Stomach (tissue), 9 donors: Measurements from ENCODE around the gene NLGN1. TPM values are rescaled to one million over a fixed set of nuclear protein-coding genes. Genes with fewer than 3 reads are reported as not detected.

Experiments
- DNase-seq, 2 donors: peaks; one replicate each; pipeline versions ENCODE4 v3.0.0 to v3.0.0-alpha.2; 2013 to 2019
- H3K27ac ChIP-seq, 5 donors: fragments of 200-600 bp in 4 of 5; sonication (generic) in 4 of 5; one replicate each; pipeline ENCODE4 v1.5.1; 2013 to 2019; ENCODE audit warnings: mild to moderate bottlenecking in 1 of 5, moderate library complexity in 1 of 5
- H3K27me3 ChIP-seq, 3 donors: fragments of 200-600 bp; sonication (generic); one replicate each; pipeline ENCODE4 v1.5.1; 2017 to 2019; ENCODE audit warnings: mixed run types in 1 of 3
- H3K36me3 ChIP-seq, 4 donors: fragments of 200-600 bp; sonication (generic); 1 replicate in 3 of 4; 2 replicates in 1 of 4; pipeline ENCODE4 v1.5.1; 2016 to 2019
- H3K4me1 ChIP-seq, 4 donors: fragments of 200-600 bp; sonication (generic); one replicate each; pipeline ENCODE4 v1.5.1; 2016 to 2019
- H3K4me3 ChIP-seq, 4 donors: fragments of 200-600 bp; sonication (generic) in 3 of 4; one replicate each; pipeline ENCODE4 v1.5.1; 2016 to 2019; ENCODE audit warnings: mild to moderate bottlenecking in 1 of 4
- H3K9me3 ChIP-seq, 4 donors: fragments of 200-600 bp; sonication (generic); one replicate each; pipeline ENCODE4 v1.5.1; 2016 to 2019
- EP300 ChIP-seq: sonication (generic); formaldehyde crosslinking; IDR thresholded peaks from one replicate; pipeline ENCODE4 v1.6.1; 2017; ENCODE audit warnings: antibody characterized with exemption
- POLR2A ChIP-seq, 4 donors: fragments of 450-650 bp; IDR thresholded peaks; one replicate each; pipeline ENCODE4 v1.6.1; 2016; ENCODE audit warnings: antibody characterized with exemption in 4 of 4, control low read depth in 2 of 4, mild to moderate bottlenecking in 1 of 4, moderate library complexity in 1 of 4
- POLR2AphosphoS5 ChIP-seq, 3 donors: sonication (generic); formaldehyde crosslinking; IDR thresholded peaks; one replicate each; pipeline ENCODE4 v1.6.1; 2016; ENCODE audit warnings: antibody characterized with exemption in 3 of 3
- WGBS, 5 donors: extraction: QIAGEN DNeasy Blood & Tissue Kit in 3 of 5; methylation state at CpG; one replicate each; pipeline versions ENCODE4 v1.1.5 to v1.1.7; 2013 to 2018; 5-methylcytosine and 5-hydroxymethylcytosine counted together
- intact Hi-C: fragments of 100-400 bp; cut with DNase I; formaldehyde crosslinking; loops from one replicate; pipeline ENCODE4 v1.15.1; 2023; ENCODE audit warnings: low total_unique reads
- polyA plus RNA-seq, 3 donors: library from polyadenylated mRNA; stranded (reverse); fragments of 200-250 nt; gene quantifications; one replicate each; pipeline ENCODE4 v1.2.3, GENCODE V29; 2013
- total RNA-seq, 5 donors: library from RNA; depleted of rRNA; stranded (reverse); fragments of >200 nt; gene quantifications; one replicate each; pipeline versions ENCODE4 v1.1.0 to v1.2.3, GENCODE V29; 2014 to 2016
- TF ChIP-seq, protein P1 (sequence below), 7 experiments: fragments of 450-650 bp in 4 of 7; fragments of 200-600 bp in 3 of 7; sonication (generic) in 3 of 7; IDR thresholded peaks; one replicate each; pipeline ENCODE4 v1.5.1; 2016 to 2019; ENCODE audit warnings: antibody characterized with exemption in 7 of 7, control low read depth in 2 of 7, mild to moderate bottlenecking in 1 of 7
- donor health status: healthy with polysubstance abuse.
- donor health status: Bipolar disorder and iron deficiency.
- donor health status: healthy.

NLGN1 gene
- total and polyA plus RNA-seq, 8 donors = 0.15 to 45.2 (median 4.8) TPM; not detected in 1

DNA sequence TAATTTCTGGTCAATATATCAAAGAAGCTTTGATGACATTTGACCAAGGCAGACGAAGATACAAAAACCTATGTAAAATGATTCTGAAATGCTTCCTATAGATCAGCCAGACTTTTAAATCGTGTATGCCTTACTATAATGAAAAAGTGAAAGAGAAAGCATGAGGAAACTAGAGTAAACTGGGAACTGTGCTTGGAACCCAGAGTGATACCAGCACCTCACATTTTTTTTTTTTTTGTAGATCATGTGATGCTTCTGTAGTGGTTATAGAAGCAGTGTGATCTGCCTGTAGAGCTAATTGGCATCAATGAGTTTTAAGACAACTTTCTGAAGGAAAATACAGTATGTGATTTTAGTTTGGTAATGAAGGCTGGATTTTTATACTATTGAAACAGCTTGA, 150.7 kb downstream of the NLGN1 start:
- Histone ChIP-seq H3K4me1 (peaks cover 0 to under 1% (median under 1%) of the 10 kb centered on the region in 4 donors), H3K27ac (no peak overlapping the region), H3K9me3 (no peaks in the 10 kb centered on the region), H3K4me3 (no peak overlapping the region), H3K36me3 (no peaks in the 10 kb centered on the region), H3K27me3 (no peaks in the 10 kb centered on the region)
- no peak for TF ChIP-seq POLR2A (IDR thresholded peaks at IDR 0.05)
- no peak for DNase-seq
- WGBS, 5 donors = 22 to 38% (median 31%) methylated on average over 2 of the region's 2 CpGs
- intact Hi-C loops = no loop called here

DNA sequence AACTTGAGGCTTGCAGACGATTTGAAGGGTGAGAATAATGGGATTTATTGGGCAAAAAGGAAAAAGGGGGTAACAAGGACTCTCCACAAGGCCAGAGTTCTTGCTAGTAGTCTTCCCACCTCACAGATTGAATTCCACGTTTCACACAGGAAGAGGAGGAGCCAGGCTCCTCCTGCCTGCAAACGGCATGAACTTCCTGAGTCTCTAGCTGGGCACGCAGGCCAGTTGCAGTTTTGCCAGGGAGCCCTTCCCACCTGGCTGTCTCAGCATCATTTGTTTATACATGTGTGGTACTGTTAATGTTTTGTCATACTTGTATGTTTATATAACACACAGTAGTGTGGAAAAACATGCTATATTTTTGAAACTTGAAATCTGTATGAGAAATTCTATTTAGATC, 155.0 kb downstream of the NLGN1 start:
- intact Hi-C loops = loop anchor here (5.0 kb wide), 1 partner anchor 180 kb away; no protein-coding TSS in a partner anchor
- Histone ChIP-seq H3K4me1 (peaks cover 0 to 6% (median 3%) of the 10 kb centered on the region in 4 donors), H3K4me3 (no peak overlapping the region), H3K9me3 (no peaks in the 10 kb centered on the region), H3K36me3 (no peaks in the 10 kb centered on the region), H3K27ac (no peak overlapping the region), H3K27me3 (no peaks in the 10 kb centered on the region)
- DNase-seq = no peak
- TF ChIP-seq POLR2A (IDR thresholded peaks at IDR 0.05) (no peak), EP300 (no peak), POLR2AphosphoS5 (IDR thresholded peaks at IDR 0.05) (no peak)
- TF ChIP-seq, protein P1, sequence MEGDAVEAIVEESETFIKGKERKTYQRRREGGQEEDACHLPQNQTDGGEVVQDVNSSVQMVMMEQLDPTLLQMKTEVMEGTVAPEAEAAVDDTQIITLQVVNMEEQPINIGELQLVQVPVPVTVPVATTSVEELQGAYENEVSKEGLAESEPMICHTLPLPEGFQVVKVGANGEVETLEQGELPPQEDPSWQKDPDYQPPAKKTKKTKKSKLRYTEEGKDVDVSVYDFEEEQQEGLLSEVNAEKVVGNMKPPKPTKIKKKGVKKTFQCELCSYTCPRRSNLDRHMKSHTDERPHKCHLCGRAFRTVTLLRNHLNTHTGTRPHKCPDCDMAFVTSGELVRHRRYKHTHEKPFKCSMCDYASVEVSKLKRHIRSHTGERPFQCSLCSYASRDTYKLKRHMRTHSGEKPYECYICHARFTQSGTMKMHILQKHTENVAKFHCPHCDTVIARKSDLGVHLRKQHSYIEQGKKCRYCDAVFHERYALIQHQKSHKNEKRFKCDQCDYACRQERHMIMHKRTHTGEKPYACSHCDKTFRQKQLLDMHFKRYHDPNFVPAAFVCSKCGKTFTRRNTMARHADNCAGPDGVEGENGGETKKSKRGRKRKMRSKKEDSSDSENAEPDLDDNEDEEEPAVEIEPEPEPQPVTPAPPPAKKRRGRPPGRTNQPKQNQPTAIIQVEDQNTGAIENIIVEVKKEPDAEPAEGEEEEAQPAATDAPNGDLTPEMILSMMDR (IDR thresholded peaks at IDR 0.05) = no peak
- WGBS, 5 donors = 42 to 58% (median 54%) methylated on average over 4 of the region's 4 CpGs

DNA sequence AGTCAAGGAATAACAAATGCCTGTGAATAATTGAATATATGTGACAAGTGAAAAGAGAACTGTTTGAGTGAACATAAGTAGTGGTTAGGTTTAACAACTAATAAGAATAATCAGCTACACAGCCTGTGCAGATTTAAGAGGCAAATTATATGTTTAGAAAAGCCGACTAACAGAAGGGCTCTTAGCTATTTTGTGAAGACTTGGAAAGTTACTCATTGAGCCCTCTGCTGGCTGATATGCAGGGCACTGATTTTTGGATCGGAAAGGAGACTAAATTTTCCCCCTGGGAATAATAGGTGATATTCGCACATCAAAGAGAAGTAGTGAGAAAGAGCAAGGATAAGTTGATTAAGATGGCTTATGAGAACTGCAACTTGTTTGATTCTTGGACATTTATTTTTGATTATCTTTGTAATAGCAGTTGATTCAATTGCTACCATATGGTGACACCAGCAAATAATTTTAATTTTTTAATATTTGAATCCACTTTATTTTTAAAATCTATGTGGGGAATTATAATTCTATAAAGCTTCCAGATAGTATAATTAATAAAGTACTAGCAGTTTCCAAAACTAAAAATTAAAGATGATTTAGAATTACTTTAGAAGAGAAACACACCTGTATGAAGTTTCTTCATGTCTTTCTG, 156.2 kb downstream of the NLGN1 start:
- H3K27me3 ChIP-seq = no peaks in the 10 kb centered on the region
- H3K4me3 ChIP-seq = no peak overlapping the region
- H3K9me3 ChIP-seq = no peaks in the 10 kb centered on the region
- DNase-seq = peak in 1 of 2 donors; percentile 61
- TF ChIP-seq POLR2AphosphoS5 (IDR thresholded peaks at IDR 0.05) = no peak
- TF ChIP-seq, protein P1 (IDR thresholded peaks at IDR 0.05) = peak in 4 of 7 experiments; percentile 40 to 68 (median 52)
- no peak overlapping the region for H3K27ac ChIP-seq
- 12 to 24% (median 15%) methylated on average over 3 of the region's 3 CpGs for WGBS, 5 donors
- peaks cover 0 to 6% (median 3%) of the 10 kb centered on the region in 4 donors for H3K4me1 ChIP-seq
- H3K36me3 ChIP-seq = no peaks in the 10 kb centered on the region
- intact Hi-C loops = loop anchor here (5.0 kb wide), 1 partner anchor 181 kb away; no protein-coding TSS in a partner anchor

DNA sequence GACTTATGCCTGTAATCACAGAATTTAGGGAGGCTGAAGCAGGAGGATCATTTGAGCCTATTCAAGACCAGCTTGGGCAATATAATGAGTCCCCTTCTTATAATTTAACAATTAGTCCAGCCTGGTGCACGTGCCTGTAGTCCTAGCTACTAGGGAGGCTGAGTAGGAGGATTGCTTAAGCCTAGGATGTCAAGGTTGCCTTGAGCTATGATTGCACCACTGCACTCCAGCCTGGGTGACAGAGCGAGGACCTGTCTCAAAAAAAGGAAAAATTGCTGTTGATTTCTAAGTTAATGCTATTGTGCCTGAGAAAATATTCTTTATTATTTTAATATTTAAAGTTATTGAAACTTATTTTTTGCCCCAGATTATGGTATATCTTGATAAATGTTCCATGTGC, 159.0 kb downstream of the NLGN1 start:
- TF ChIP-seq, protein P1 (IDR thresholded peaks at IDR 0.05) = no peak
- TF ChIP-seq POLR2AphosphoS5 (IDR thresholded peaks at IDR 0.05) = no peak
- TF ChIP-seq POLR2A (IDR thresholded peaks at IDR 0.05) = no peak
- no peak for TF ChIP-seq EP300
- no peaks in the 10 kb centered on the region for H3K36me3 ChIP-seq
- no peak for DNase-seq
- 77 to 86% (median 83%) methylated on average over 2 of the region's 2 CpGs for WGBS, 5 donors
- H3K9me3 ChIP-seq = no peaks in the 10 kb centered on the region
- H3K4me3 ChIP-seq = no peak overlapping the region
- no peaks in the 10 kb centered on the region for H3K27me3 ChIP-seq
- H3K4me1 ChIP-seq = peaks cover 0 to 6% (median 3%) of the 10 kb centered on the region in 4 donors
- no peak overlapping the region for H3K27ac ChIP-seq
- intact Hi-C loops = no loop called here

DNA sequence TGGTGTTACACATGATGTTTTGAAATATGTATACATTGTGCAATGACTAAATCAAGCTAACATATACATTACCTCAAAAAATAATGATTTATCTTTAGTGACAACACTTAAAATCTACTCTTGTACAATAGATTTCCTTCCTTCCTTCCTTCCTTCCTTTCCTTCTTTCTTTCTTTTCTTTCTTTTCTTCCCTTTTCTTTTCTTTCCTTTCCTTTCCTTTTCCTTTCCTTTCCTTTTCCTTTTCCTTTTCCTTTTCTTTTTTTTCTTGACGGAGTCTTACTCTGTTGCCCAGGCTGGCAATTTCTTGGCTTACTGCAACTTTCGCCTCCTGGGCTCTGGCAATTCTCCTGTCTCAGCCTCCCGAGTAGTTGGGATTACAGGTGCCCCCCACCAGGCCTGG, 170.5 kb downstream of the NLGN1 start:
- Histone ChIP-seq H3K36me3 (no peaks in the 10 kb centered on the region), H3K4me3 (no peak overlapping the region), H3K27ac (no peak overlapping the region), H3K27me3 (no peaks in the 10 kb centered on the region), H3K9me3 (no peaks in the 10 kb centered on the region), H3K4me1 (no peaks in the 10 kb centered on the region)
- intact Hi-C loops = no loop called here
- TF ChIP-seq, protein P1 (IDR thresholded peaks at IDR 0.05) = no peak
- TF ChIP-seq POLR2AphosphoS5 (IDR thresholded peaks at IDR 0.05) = no peak
- no peak for TF ChIP-seq POLR2A (IDR thresholded peaks at IDR 0.05)
- TF ChIP-seq EP300 = no peak
- no peak for DNase-seq
- 87 to 100% (median 95%) methylated on average over 3 of the region's 3 CpGs for WGBS, 5 donors
